ENCODE measurements around the gene DICER1.

DICER1 gene

GRCh38 chr14:95043732-95044462, 113.4 kb downstream of the DICER1 start:
- in situ Hi-C loops (cut with MboI; ENCODE audit: low sequenced_read_pairs): no loop called here

- in situ Hi-C loops (cut with MboI; ENCODE audit: low sequenced_read_pairs): no loop called here
Observed at GRCh38 chr14:95043314-95043713, 114.0 kb downstream of the DICER1 start.

DNA sequence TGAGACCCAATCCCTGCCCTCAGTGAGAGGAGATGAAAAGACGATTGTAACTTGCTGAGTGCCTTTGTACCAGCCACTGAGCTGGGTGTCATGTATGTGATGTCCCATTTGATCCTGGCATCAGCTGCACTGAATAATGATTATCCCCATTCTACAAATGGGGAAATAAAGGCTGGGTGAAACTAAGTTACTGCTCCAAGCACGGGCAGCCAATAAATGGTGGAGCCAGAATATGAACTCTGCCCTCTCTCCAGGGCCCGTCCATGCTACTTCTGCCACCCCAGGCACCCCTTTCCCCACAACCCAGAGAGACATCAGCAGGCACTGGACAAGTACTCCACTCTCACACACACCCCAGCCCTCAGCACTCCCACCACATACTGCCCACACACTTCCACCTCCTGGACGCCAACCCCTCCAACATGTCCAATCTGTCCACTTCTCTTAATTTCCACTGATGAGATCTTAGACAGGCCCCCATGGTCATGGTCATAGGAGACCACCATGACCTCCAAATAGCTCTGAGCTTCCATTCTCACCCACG, 115.8 kb downstream of the DICER1 start:
- in situ Hi-C loops (cut with MboI; ENCODE audit: low sequenced_read_pairs): no loop called here

DNA sequence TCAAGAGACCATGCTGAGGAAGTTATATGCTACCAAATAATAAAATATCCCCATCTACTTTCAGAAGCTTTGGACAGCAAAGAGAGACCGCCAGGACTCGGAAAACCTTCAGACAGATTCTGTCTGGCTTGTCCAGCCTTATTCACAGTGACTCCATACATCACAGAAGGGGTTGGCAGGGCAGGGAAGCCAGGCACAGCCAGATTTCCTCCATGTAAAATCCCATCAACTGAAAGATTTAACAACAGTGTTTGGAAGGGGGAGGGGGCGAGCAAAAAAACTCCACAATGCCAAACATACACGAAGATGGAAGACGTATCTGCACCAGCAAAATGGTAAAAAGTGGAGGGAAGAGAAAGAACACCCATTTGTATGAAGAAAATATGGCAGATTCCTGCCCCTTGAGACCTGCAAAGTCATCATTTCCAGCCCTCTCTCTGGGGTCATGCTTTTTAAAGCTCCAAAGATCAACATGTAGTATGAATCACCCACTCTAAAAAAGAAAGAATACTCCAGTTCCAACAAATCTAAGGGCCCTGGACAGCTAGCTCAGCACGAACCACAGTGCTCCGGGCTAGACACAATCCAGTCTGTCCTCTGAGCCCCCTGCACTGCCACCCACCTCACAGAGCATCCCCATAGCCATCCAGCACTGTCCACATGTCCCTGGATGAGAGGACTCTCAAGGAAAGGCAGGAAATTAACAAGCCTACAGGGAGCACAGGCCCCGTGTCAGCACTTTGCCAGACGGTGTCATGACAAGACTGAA, 116.4 kb downstream of the DICER1 start:
- in situ Hi-C loops (cut with MboI; ENCODE audit: low sequenced_read_pairs): no loop called here

DNA sequence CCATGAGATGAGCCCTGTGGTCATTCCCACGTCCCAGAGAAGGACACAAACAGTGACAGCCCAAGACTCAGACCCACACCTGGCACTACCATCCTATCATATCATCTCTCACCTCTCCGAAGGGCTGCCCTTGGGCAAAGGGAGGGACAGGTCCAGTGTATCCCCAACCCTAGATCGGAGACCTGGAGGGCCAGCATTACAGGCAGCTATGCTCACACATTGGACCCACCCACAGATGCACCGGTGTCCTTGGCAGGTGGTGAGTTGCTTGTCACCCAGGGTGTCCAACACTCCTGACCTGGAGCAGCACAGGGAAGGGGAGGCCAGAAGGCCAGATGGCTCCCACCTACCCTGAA, 117.4 kb downstream of the DICER1 start:
- in situ Hi-C loops (cut with MboI; ENCODE audit: low sequenced_read_pairs): no loop called here

GRCh38 chr14:95039259-95039992, 117.9 kb downstream of the DICER1 start:
- in situ Hi-C loops (cut with MboI; ENCODE audit: low sequenced_read_pairs): no loop called here

DNA sequence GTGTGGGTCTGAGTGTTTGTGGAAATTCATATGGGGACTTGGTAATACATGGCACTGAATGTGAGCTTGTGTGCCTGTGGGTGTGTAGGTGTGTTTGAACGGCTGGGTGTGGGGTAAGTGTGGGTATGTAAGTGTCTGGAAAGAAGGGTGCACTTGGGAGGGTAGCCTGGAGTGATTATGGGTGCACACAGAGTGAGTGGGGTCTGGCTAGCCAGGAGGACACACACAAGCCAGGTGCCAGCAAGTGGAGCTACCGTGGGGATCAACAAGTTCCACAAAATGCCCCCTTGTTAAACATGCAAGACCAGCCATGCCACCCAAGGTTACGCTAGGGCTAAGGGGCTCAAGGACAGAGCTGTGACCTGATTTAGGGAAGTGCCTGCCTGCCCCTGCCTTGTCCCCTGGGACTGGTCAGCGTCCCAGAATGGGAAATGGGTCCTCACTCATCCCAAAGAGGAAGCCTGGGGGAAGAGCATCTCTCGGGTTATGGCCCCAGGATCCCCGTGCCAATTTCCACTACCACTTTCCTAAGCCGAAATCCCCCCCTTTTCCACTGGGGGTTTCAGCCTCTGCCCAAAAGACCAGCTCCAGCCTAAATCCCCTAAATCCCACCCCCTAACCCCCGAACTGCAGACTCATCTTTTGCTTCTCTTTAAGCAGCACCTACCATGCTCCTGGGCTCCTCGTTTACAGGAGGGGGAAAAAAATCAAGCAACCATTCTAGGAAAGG, 118.6 kb downstream of the DICER1 start:
- in situ Hi-C loops (cut with MboI; ENCODE audit: low sequenced_read_pairs): no loop called here

DNA sequence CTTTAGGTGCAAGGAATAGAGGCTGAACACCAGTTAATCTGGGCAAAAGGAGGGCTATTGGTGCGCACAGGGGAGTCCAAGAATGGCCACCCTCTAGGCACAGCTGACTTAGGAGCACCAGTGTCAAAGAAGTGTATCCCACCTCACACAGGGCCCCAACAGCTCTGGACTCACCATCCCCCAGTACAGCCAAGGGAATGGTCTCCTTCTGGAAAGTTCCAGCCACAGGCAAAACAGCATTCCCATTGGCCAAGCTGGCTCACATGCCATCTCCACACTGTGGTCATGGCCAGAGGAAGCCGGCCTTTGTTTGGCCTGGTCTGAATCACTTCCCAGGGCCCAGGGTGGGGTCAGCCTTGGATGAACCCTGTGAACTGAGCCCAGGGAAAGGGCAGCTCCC, 120.1 kb downstream of the DICER1 start:
- in situ Hi-C loops (cut with MboI; ENCODE audit: low sequenced_read_pairs): no loop called here

All from HL-60/S4 treated with retinoic acid at 250 ng/mL for 4 days and 3 days (cell line).